Transverse colon (tissue), 3 donors: Measurements from ENCODE around the gene HIP1.

Experiments used
- POLR2A ChIP-seq: fragments of 450-650 bp; IDR thresholded peaks from one replicate; pipeline ENCODE4 v1.6.1; 2016; ENCODE audit warnings: antibody characterized with exemption, mild to moderate bottlenecking, moderate library complexity
- TF ChIP-seq, protein P1 (sequence below), 5 experiments: fragments of 200-600 bp in 3 of 5; fragments of 450-650 bp in 2 of 5; sonication (generic) in 3 of 5; IDR thresholded peaks; 1 replicate in 2 of 5; 2 replicates in 3 of 5; pipeline ENCODE4 v1.5.1; 2016 to 2017; ENCODE audit warnings: antibody characterized with exemption in 5 of 5, inconsistent platforms in 3 of 5, mild to moderate bottlenecking in 2 of 5, moderate library complexity in 1 of 5

DNA sequence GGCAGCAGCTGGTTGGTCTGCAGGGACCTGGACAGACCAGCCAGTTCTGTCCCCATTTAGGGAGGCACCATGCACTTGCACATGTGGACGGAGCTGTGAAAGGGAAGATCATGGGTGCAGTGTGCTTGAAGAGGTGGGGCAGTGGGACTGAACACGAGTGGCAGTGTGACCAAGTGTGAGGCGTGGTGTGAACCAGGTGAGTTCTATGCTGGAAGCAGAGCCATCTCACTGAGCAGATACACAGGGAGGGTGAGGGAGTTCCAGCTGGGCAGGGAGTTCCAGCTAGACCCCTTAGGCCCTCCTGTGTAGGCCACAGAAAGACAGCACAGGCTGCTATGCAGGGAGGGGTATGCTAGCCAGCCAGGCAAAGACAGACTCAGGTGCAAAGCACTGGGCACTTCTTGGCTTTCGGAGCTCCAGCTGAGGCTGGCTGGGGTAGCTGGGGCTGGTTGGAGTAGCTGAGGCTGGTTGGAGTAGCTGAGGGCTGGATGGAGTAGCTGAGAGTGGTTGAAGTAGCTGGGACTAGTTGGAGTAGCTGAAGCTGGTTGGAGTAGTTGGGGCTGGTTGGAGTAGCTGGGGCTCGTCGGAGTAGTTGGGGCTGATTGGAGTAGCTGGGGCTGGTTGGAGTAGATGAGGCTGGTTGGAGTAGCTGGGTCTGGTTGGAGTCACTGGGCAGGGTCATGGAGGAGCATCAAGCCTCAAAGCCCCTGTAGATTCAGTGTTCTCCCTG, 90.9 kb downstream of the HIP1 start:
- TF ChIP-seq, protein P1, sequence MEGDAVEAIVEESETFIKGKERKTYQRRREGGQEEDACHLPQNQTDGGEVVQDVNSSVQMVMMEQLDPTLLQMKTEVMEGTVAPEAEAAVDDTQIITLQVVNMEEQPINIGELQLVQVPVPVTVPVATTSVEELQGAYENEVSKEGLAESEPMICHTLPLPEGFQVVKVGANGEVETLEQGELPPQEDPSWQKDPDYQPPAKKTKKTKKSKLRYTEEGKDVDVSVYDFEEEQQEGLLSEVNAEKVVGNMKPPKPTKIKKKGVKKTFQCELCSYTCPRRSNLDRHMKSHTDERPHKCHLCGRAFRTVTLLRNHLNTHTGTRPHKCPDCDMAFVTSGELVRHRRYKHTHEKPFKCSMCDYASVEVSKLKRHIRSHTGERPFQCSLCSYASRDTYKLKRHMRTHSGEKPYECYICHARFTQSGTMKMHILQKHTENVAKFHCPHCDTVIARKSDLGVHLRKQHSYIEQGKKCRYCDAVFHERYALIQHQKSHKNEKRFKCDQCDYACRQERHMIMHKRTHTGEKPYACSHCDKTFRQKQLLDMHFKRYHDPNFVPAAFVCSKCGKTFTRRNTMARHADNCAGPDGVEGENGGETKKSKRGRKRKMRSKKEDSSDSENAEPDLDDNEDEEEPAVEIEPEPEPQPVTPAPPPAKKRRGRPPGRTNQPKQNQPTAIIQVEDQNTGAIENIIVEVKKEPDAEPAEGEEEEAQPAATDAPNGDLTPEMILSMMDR (IDR thresholded peaks at IDR 0.05): no peak
- TF ChIP-seq POLR2A: no peak
